K562 (cell line): ENCODE measurements around the gene ALG1. TPM values are rescaled to one million over a fixed set of nuclear protein-coding genes. Genes with fewer than 3 reads are reported as not detected.

Experiments used
- HNRNPK ChIP-seq: fragments of 200-400 bp; formaldehyde crosslinking; IDR thresholded peaks from one replicate; pipeline ENCODE4 v1.6.1; 2018; ENCODE audit warnings: mild to moderate bottlenecking, low read depth, low read length; ENCODE audit not compliant: poor library complexity, severe bottlenecking
- MBD1 ChIP-seq: fragments of 250-450 bp; sonication (Bioruptor Pico); IDR thresholded peaks from 2 replicates; pipeline ENCODE4 v1.8.0; 2022; ENCODE audit warnings: inconsistent platforms
- polyA plus RNA-seq, 8 experiments: library from polyadenylated mRNA; depleted of rRNA in 4 of 8; stranded (reverse) in 5 of 8; unstranded in 3 of 8; fragments of >200 nt; fragmentation: Nextera tagmentation in 2 of 8; fragmentation: Illumina TruSeq in 1 of 8; extraction: Ambion mirVana in 2 of 8; extraction: Trizol in 1 of 8; gene quantifications; 2 replicates each; pipeline versions ENCODE4 v1.2.1 to v1.2.3, GENCODE V29; 2011 to 2014; ENCODE audit warnings: inconsistent platforms in 1 of 8, missing spikeins in 1 of 8
- total RNA-seq, 7 experiments: library from RNA; depleted of rRNA in 6 of 7; stranded (reverse); fragments of >200 nt in 6 of 7; fragmentation: Illumina TruSeq in 2 of 7; extraction: Trizol in 2 of 7; gene quantifications; 2 replicates each; pipeline versions ENCODE4 v1.2.1 to v1.2.3, GENCODE V29; 2011 to 2021; ENCODE audit warnings: low replicate concordance in 1 of 7
- TF ChIP-seq, protein P1 (sequence below): fragments of 450-650 bp; IDR thresholded peaks from 2 replicates; pipeline ENCODE4 v1.7.1; 2018; ENCODE audit warnings: mild to moderate bottlenecking, low read depth; ENCODE audit not compliant: partially characterized antibody
- TF ChIP-seq, protein P2 (sequence below): sonication (generic); formaldehyde crosslinking; IDR thresholded peaks from 2 replicates; pipeline ENCODE4 v1.8.1; 2023; ENCODE audit warnings: mild to moderate bottlenecking, missing genetic modification reagents, moderate library complexity

The ALG1 gene
- total and polyA plus RNA-seq, 9 of the 15 experiments (the other 6 are each of a cell fraction or from before 2014, with no cell fraction given), result 1.1 to 26.4 (median 18.3) TPM

DNA sequence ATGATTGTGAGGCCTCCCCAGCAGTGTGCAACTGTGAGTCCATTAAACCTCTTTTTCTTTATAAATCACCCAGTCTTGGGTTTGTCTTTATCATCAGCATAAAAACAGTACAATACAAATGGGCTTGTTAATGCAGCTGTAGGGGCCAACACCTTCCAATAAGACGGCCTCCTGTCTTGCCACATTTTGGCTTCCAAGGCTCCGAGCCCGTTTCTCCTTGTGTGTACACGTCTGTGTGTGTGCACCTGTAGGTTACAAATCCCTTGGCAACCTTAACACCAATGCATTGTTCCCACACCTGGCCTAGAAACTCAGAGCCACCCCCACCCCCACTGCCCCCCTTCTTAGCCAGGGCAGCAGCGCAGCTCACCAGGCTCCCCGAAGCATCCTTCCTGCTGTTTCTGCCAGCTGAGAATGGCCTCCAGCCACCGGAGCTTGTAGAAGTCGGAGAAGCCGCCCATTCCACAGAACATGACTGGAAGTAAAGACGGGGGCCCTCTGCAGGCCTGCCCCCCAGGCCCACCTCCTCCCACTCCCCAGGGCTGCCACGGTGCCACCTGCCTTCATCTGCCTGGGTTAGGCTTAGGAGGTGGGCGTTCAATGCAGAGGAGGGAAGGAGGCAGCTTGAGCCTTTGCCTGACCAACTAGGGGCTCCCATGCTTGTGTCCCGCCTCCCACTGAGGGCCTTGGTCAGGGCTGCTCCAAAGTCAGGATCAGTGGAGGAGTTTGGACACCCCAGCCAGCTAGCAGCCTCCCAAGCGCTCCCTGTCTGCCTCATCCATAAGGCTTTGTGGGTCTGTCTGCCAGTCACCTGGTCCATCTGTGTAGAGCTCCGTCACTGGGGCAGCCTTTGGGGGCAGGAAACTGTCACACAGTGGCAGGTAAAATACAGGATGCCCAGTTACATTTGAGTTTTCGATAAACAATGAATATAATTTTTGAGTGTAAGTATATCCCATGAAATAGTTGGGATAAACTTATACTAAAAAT, 16.5 kb upstream of the ALG1 start (continued):
- TF ChIP-seq HNRNPK (no peak), MBD1 (no peak)
- TF ChIP-seq, protein P1, sequence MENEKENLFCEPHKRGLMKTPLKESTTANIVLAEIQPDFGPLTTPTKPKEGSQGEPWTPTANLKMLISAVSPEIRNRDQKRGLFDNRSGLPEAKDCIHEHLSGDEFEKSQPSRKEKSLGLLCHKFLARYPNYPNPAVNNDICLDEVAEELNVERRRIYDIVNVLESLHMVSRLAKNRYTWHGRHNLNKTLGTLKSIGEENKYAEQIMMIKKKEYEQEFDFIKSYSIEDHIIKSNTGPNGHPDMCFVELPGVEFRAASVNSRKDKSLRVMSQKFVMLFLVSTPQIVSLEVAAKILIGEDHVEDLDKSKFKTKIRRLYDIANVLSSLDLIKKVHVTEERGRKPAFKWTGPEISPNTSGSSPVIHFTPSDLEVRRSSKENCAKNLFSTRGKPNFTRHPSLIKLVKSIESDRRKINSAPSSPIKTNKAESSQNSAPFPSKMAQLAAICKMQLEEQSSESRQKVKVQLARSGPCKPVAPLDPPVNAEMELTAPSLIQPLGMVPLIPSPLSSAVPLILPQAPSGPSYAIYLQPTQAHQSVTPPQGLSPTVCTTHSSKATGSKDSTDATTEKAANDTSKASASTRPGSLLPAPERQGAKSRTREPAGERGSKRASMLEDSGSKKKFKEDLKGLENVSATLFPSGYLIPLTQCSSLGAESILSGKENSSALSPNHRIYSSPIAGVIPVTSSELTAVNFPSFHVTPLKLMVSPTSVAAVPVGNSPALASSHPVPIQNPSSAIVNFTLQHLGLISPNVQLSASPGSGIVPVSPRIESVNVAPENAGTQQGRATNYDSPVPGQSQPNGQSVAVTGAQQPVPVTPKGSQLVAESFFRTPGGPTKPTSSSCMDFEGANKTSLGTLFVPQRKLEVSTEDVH, result no peak
- TF ChIP-seq, protein P2, sequence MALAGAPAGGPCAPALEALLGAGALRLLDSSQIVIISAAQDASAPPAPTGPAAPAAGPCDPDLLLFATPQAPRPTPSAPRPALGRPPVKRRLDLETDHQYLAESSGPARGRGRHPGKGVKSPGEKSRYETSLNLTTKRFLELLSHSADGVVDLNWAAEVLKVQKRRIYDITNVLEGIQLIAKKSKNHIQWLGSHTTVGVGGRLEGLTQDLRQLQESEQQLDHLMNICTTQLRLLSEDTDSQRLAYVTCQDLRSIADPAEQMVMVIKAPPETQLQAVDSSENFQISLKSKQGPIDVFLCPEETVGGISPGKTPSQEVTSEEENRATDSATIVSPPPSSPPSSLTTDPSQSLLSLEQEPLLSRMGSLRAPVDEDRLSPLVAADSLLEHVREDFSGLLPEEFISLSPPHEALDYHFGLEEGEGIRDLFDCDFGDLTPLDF (CRISPR knock-in tag), result no peak
